ENCODE measurements around the gene DES.
"Not testable (repeated sequence)": the region's sequence is repeated elsewhere in the genome, so short reads cannot be mapped to it uniquely, and the experiment has no call there.

DES gene

GRCh38 chr2:219418155-219419011 is at the start of gene DES:
Gene DES, plus strand, starts transcription at chr2:219418377. Its CDS starts 86 bp downstream, at chr2:219418463.
- no peak for DNase-seq

- no peak for DNase-seq
Measured at GRCh38 chr2:219368690-219369191, 49.4 kb upstream of the DES start.

- DNase-seq, result no peak
Measured at GRCh38 chr2:219369447-219369861, 48.7 kb upstream of the DES start.

- DNase-seq, result no peak
Measured at GRCh38 chr2:219378163-219378851, 39.9 kb upstream of the DES start.

GRCh38 chr2:219380926-219381325 is 37.3 kb upstream of the DES start:
- DNase-seq, result no peak

GRCh38 chr2:219381448-219381847 is 36.7 kb upstream of the DES start:
- no peak for DNase-seq

GRCh38 chr2:219384083-219384713 is 34.0 kb upstream of the DES start:
- no peak for DNase-seq

- DNase-seq, result no peak
Measured at GRCh38 chr2:219384859-219385258, 33.3 kb upstream of the DES start.

GRCh38 chr2:219385958-219386520 is 32.1 kb upstream of the DES start:
- DNase-seq, result no peak

GRCh38 chr2:219386532-219387280 is 31.5 kb upstream of the DES start:
- DNase-seq, result peak; percentile 34

GRCh38 chr2:219387306-219388120 is 30.7 kb upstream of the DES start, which contains the start of gene DNPEP:
Gene DNPEP, minus strand, starts transcription at chr2:219387912. Its CDS starts 118 bp downstream, at chr2:219387794.
- peak; percentile 94 for DNase-seq

GRCh38 chr2:219388121-219388906 is 29.9 kb upstream of the DES start:
- peak; percentile 98 for DNase-seq

- DNase-seq, result no peak
Measured at GRCh38 chr2:219388907-219389156, 29.3 kb upstream of the DES start.

GRCh38 chr2:219392754-219393153 is 25.4 kb upstream of the DES start:
- DNase-seq, result no peak

GRCh38 chr2:219395056-219395455 is 23.1 kb upstream of the DES start:
- DNase-seq, result not testable (repeated sequence)

GRCh38 chr2:219395609-219396008 is 22.6 kb upstream of the DES start:
- DNase-seq, result no peak

- no peak for DNase-seq
Measured at GRCh38 chr2:219396863-219397457, 21.2 kb upstream of the DES start.

- no peak for DNase-seq
Measured at GRCh38 chr2:219398721-219399363, 19.3 kb upstream of the DES start.

GRCh38 chr2:219399716-219400478 is 18.3 kb upstream of the DES start:
- DNase-seq, result no peak

All from hematopoietic multipotent progenitor cell treated with erythropoietin and hydrocortisone succinate and interleukin-3 and kit ligand, for 4 days (in vitro differentiated cells).